DMS 273 (cell line): ENCODE data around the gene ARF3.
"Not testable (repeated sequence)": the region's sequence is repeated elsewhere in the genome, so short reads cannot be mapped to it uniquely, and the experiment has no call there.

Experiments used
- DNase-seq: peaks from one replicate; lab custom pipeline; 2025; ENCODE audit not compliant: unreplicated experiment; lab: John Stamatoyannopoulos, UW

ARF3 gene

GRCh38 chr12:48933664-48934311, 23.5 kb downstream of the ARF3 start:
- no peak for DNase-seq

- no peak for DNase-seq
These were observed 24.4 kb downstream of the ARF3 start for GRCh38 chr12:48932878-48933277.

- no peak for DNase-seq
These were observed 26.8 kb downstream of the ARF3 start for GRCh38 chr12:48930475-48930874.

- no peak for DNase-seq
These were observed 27.7 kb downstream of the ARF3 start for GRCh38 chr12:48929551-48929950.

GRCh38 chr12:48927261-48927660, 30.0 kb downstream of the ARF3 start:
- DNase-seq: no peak

GRCh38 chr12:48925304-48926011, 31.8 kb downstream of the ARF3 start, which contains the start of gene FKBP11:
TSS of gene FKBP11 (minus strand) at chr12:48925492. CDS start at chr12:48925428, 64 bp downstream.
- DNase-seq: peak; percentile 63

GRCh38 chr12:48924617-48925303, 32.5 kb downstream of the ARF3 start:
- DNase-seq: peak; percentile 77

- DNase-seq: no peak
These were observed 34.2 kb downstream of the ARF3 start for GRCh38 chr12:48923117-48923516.

GRCh38 chr12:48917857-48918537, 39.3 kb downstream of the ARF3 start:
- DNase-seq: no peak

GRCh38 chr12:48910196-48910595, 47.1 kb downstream of the ARF3 start:
- DNase-seq: no peak

- DNase-seq: not testable (repeated sequence)
These were observed 47.6 kb downstream of the ARF3 start for GRCh38 chr12:48909698-48910097.

- no peak for DNase-seq
These were observed 50.0 kb downstream of the ARF3 start for GRCh38 chr12:48907245-48907644.

GRCh38 chr12:48903982-48904411, 53.3 kb downstream of the ARF3 start:
- DNase-seq: peak; percentile 92

GRCh38 chr12:48903363-48903981, 53.8 kb downstream of the ARF3 start:
- no peak for DNase-seq

- DNase-seq: no peak
These were observed 56.0 kb downstream of the ARF3 start for GRCh38 chr12:48901278-48901677.

- DNase-seq: no peak
These were observed 57.6 kb downstream of the ARF3 start for GRCh38 chr12:48899651-48900050.

GRCh38 chr12:48894271-48894670, 63.0 kb downstream of the ARF3 start:
- DNase-seq: no peak

- DNase-seq: peak; percentile 82
These were observed 66.4 kb downstream of the ARF3 start for GRCh38 chr12:48890657-48891418.

- no peak for DNase-seq
These were observed 67.6 kb downstream of the ARF3 start for GRCh38 chr12:48889679-48890078.
